Osteocyte (in vitro differentiated cells): ENCODE measurements around the gene USP24. TPM values are rescaled to one million over a fixed set of nuclear protein-coding genes. Genes with fewer than 3 reads are reported as not detected.
"Not testable (repeated sequence)": the region's sequence is repeated elsewhere in the genome, so short reads cannot be mapped to it uniquely, and the experiment has no call there.

ENCODE experiments used
- DNase-seq: peaks from one replicate; pipeline ENCODE4 v3.0.0; 2021; ENCODE audit warnings: mixed read lengths; ENCODE audit not compliant: unreplicated experiment; ENCODE audit errors: extremely low spot score
- H3K27ac Mint-ChIP-seq: one replicate; pipeline ENCODE4 v1.8.0; 2021; ENCODE audit warnings: mild to moderate bottlenecking, mixed read lengths; ENCODE audit not compliant: unreplicated experiment
- H3K27me3 Mint-ChIP-seq: one replicate; pipeline ENCODE4 v1.8.0; 2021; ENCODE audit warnings: mixed read lengths; ENCODE audit not compliant: unreplicated experiment
- H3K36me3 Mint-ChIP-seq: one replicate; pipeline ENCODE4 v1.8.0; 2021; ENCODE audit warnings: mixed read lengths; ENCODE audit not compliant: unreplicated experiment
- H3K4me1 Mint-ChIP-seq: one replicate; pipeline ENCODE4 v1.8.0; 2021; ENCODE audit warnings: mixed read lengths; ENCODE audit not compliant: unreplicated experiment
- H3K4me3 Mint-ChIP-seq: one replicate; pipeline ENCODE4 v1.8.0; 2021; ENCODE audit warnings: mild to moderate bottlenecking, moderate library complexity, mixed read lengths; ENCODE audit not compliant: unreplicated experiment
- H3K9me3 Mint-ChIP-seq: one replicate; pipeline ENCODE4 v1.8.0; 2021; ENCODE audit warnings: mixed read lengths; ENCODE audit not compliant: unreplicated experiment
- total RNA-seq: library from RNA; stranded (reverse); gene quantifications from 2 replicates; pipeline ENCODE4 v1.2.1, GENCODE V29; 2021
- TF ChIP-seq, protein P1 (sequence below): fragments of 200-600 bp; sonication (generic); IDR thresholded peaks from 2 replicates; pipeline ENCODE4 v1.5.0; 2021; ENCODE audit warnings: antibody characterized with exemption, mild to moderate bottlenecking, moderate library complexity

The USP24 gene
- total RNA-seq, 1 donor from 2014 or later: 32.1 TPM

DNA sequence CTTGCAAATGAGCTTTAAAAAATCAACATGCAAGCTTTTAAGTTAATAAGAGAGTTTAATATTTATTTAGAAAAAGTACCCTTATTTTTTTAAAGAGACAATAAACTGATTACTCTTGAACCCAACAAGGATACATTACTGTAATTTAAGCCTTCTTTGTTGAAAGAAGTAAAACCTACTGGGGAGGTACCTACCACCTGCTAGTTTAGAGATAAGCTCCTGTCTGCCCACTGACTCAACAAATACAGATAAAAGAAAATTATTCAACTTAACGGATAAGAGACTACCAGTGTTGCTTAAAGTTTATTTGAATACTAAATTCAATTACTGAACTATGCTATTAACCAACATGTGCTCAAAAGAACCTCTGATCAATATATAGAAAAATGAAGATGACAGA, 23.1 kb downstream of the USP24 start:
- Mint-ChIP-seq H3K27ac (no peak overlapping the region), H3K4me1 (peaks cover 24% of the 10 kb centered on the region), H3K27me3 (no peaks in the 10 kb centered on the region), H3K4me3 (no peak overlapping the region), H3K9me3 (no peaks in the 10 kb centered on the region), H3K36me3 (peaks cover 2% of the 10 kb centered on the region)
- TF ChIP-seq, protein P1, sequence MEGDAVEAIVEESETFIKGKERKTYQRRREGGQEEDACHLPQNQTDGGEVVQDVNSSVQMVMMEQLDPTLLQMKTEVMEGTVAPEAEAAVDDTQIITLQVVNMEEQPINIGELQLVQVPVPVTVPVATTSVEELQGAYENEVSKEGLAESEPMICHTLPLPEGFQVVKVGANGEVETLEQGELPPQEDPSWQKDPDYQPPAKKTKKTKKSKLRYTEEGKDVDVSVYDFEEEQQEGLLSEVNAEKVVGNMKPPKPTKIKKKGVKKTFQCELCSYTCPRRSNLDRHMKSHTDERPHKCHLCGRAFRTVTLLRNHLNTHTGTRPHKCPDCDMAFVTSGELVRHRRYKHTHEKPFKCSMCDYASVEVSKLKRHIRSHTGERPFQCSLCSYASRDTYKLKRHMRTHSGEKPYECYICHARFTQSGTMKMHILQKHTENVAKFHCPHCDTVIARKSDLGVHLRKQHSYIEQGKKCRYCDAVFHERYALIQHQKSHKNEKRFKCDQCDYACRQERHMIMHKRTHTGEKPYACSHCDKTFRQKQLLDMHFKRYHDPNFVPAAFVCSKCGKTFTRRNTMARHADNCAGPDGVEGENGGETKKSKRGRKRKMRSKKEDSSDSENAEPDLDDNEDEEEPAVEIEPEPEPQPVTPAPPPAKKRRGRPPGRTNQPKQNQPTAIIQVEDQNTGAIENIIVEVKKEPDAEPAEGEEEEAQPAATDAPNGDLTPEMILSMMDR: no peak
- no peak for DNase-seq

DNA sequence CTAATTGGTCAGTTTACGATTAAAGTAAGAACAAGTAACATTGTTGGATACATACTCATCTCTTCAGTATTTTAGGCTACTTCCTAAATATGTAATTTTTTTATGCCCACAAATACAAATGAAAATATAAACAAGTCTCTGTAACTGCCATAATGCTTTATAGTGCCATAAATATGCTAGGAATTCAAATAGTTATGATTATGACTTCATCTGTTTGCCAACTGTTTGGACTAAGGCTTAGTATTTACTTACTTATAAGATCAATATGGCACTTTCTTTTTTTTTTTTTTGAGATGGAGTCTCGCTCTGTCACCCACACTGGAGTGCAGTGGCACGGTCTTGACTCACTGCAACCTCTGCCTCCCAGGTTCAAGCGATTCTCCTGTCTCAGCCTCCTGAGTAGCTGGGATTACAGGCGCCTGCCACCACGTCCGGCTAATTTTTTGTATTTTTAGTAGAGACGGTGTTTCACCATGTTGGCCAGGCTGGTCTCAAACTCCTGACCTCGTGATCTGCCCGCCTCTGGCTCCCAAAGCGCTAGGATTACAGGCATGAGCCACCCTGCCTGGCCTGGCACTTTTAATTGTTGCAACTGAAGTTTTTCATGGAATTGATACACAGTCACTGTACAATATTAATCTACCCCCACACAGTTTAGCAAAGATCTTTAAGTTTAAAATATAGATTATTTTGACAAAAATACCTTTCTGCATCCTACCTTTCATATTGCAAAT, 23.8 kb downstream of the USP24 start:
- H3K27ac Mint-ChIP-seq: not testable (repeated sequence)

DNA sequence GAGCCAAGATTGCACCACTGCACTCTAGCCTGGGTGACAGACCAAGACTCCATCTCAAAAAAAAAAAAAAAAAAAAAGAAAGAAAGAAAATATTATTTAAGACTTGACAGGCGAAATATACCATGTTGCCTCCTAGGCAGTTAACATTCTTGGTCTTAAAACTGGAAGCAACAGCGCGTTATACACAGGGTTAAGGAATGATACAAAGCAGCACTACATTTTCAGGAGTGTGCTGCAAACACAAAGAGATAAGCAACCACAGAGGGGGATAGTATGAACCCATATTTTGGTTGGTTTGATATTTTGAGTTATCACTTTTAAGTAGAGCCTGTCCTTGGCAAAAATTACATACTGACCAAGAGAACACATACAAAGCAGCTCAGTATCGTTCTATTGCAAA, 25.1 kb downstream of the USP24 start:
- no peaks in the 10 kb centered on the region for H3K27me3 Mint-ChIP-seq

More for the DNA sequence above, 23.8 kb downstream of the USP24 start:
- H3K4me3 Mint-ChIP-seq, H3K36me3 Mint-ChIP-seq, DNase-seq, H3K9me3 Mint-ChIP-seq, H3K27me3 Mint-ChIP-seq: not testable (repeated sequence)
- peaks cover 19% of the 10 kb centered on the region for H3K4me1 Mint-ChIP-seq

DNA sequence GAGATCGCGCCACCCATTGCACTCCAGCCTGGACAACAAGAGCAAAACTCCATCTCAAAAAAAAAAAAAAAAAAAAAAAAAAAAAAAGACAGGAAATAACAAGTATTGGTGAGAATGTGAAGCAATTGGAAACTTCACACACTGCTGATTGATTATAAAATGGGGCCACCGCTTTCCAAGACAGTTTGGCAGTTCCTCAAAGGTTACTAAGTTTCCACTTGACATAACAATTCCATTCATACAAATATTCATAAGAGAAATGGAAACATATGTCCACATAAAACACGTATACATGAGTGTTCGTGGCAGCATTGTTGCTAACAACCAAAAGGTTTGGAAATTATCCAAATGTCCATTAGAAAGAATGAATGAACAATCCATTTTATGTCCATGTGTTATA, 26.3 kb downstream of the USP24 start:
- peaks cover 7% of the 10 kb centered on the region for H3K36me3 Mint-ChIP-seq
- H3K27me3 Mint-ChIP-seq: no peaks in the 10 kb centered on the region
- DNase-seq: no peak
- no peak overlapping the region for H3K27ac Mint-ChIP-seq
- H3K4me3 Mint-ChIP-seq: no peak overlapping the region
- peaks cover 6% of the 10 kb centered on the region for H3K9me3 Mint-ChIP-seq
- TF ChIP-seq, protein P1: no peak
- peaks cover 9% of the 10 kb centered on the region for H3K4me1 Mint-ChIP-seq

More for the DNA sequence above, 25.1 kb downstream of the USP24 start:
- DNase-seq: no peak
- H3K27ac Mint-ChIP-seq: no peak overlapping the region
- TF ChIP-seq, protein P1: no peak
- H3K36me3 Mint-ChIP-seq: peaks cover 3% of the 10 kb centered on the region
- H3K4me1 Mint-ChIP-seq: peaks cover 9% of the 10 kb centered on the region
- no peaks in the 10 kb centered on the region for H3K9me3 Mint-ChIP-seq
- no peak overlapping the region for H3K4me3 Mint-ChIP-seq

DNA sequence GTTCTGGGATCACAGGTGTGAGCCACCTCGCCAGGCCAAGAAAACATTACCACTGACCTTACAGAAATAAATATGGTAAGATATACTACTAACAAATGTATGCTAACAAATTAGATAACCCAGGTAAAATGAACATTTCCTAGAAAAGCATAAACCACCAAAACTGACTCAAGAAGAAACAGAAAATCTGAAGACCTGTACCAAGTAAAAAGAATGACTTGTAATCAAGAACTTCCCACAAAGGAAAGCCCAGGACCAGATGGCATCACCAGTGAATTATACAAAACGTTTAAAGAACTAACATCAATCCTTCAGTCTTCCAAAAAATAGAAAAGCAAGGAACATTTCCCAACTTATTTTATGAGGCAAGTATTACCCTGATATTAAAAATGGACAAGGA, 29.3 kb downstream of the USP24 start:
- peaks cover 13% of the 10 kb centered on the region for H3K36me3 Mint-ChIP-seq
- H3K4me3 Mint-ChIP-seq: no peak overlapping the region
- H3K27me3 Mint-ChIP-seq: no peaks in the 10 kb centered on the region
- H3K27ac Mint-ChIP-seq: no peak overlapping the region
- H3K4me1 Mint-ChIP-seq: peaks cover 7% of the 10 kb centered on the region
- H3K9me3 Mint-ChIP-seq: peaks cover 12% of the 10 kb centered on the region
- DNase-seq: no peak
- TF ChIP-seq, protein P1: no peak
